Neural crest cell (in vitro differentiated cells): Measurements from ENCODE around the gene PPP2R5B. TPM values are rescaled to one million over a fixed set of nuclear protein-coding genes. Genes with fewer than 3 reads are reported as not detected.

Experiments
- DNase-seq: peaks from one replicate; pipeline ENCODE4 v3.0.0; 2021; ENCODE audit warnings: low read depth, mixed read lengths, low spot score
- H3K27ac Mint-ChIP-seq: one replicate; pipeline ENCODE4 v1.8.0; 2021; ENCODE audit warnings: mild to moderate bottlenecking, mixed read lengths; ENCODE audit not compliant: unreplicated experiment
- H3K27me3 Mint-ChIP-seq: 2 replicates; pipeline ENCODE4 v1.8.0; 2021; ENCODE audit warnings: low read depth, mild to moderate bottlenecking, mixed read lengths
- H3K36me3 Mint-ChIP-seq: 2 replicates; pipeline ENCODE4 v1.8.0; 2021; ENCODE audit warnings: low read depth, mild to moderate bottlenecking, mixed read lengths
- H3K4me1 Mint-ChIP-seq: 2 replicates; pipeline ENCODE4 v1.8.0; 2021; ENCODE audit warnings: mixed read lengths
- H3K4me3 Mint-ChIP-seq: one replicate; pipeline ENCODE4 v1.8.0; 2021; ENCODE audit warnings: mild to moderate bottlenecking, mixed read lengths
- H3K9me3 Mint-ChIP-seq: 2 replicates; pipeline ENCODE4 v1.8.0; 2021; ENCODE audit warnings: mixed read lengths
- CTCF ChIP-seq: fragments of 200-600 bp; sonication (generic); conservative IDR thresholded peaks from 2 replicates; pipeline ENCODE4 v1.5.0; 2021; ENCODE audit warnings: antibody characterized with exemption, mild to moderate bottlenecking
- total RNA-seq: library from RNA; stranded (reverse); gene quantifications from 2 replicates; pipeline ENCODE4 v1.2.1, GENCODE V29; 2021

The PPP2R5B gene
- total RNA-seq, 1 donor from 2014 or later: 16.5 TPM

GRCh38 chr11:64877390-64878222 is 46.9 kb upstream of the PPP2R5B start:
- no peaks in the 10 kb centered on the region for H3K27me3 Mint-ChIP-seq
- H3K27ac Mint-ChIP-seq: peak overlapping the region; percentile 78
- no peak for DNase-seq
- TF ChIP-seq CTCF: no peak
- H3K9me3 Mint-ChIP-seq: no peaks in the 10 kb centered on the region
- H3K36me3 Mint-ChIP-seq: no peaks in the 10 kb centered on the region
- H3K4me3 Mint-ChIP-seq: peak overlapping the region; percentile 98
- peaks cover 58% of the 10 kb centered on the region for H3K4me1 Mint-ChIP-seq

GRCh38 chr11:64878223-64878493 is 46.3 kb upstream of the PPP2R5B start:
- Mint-ChIP-seq H3K36me3 (no peaks in the 10 kb centered on the region), H3K4me1 (peaks cover 58% of the 10 kb centered on the region), H3K9me3 (no peaks in the 10 kb centered on the region), H3K27me3 (no peaks in the 10 kb centered on the region), H3K4me3 (peak overlapping the region; percentile 98), H3K27ac (peak overlapping the region; percentile 78)
- TF ChIP-seq CTCF: no peak
- no peak for DNase-seq

GRCh38 chr11:64878494-64879243 is 45.8 kb upstream of the PPP2R5B start, which contains the start of gene EHD1:
Gene EHD1 (minus strand): TSS chr11:64878621. CDS start chr11:64878464, 157 bp downstream.
- Mint-ChIP-seq H3K27me3 (no peaks in the 10 kb centered on the region), H3K4me3 (peak within 1 kb of the TSS; percentile 98), H3K36me3 (no peaks in the 10 kb centered on the region), H3K9me3 (no peaks in the 10 kb centered on the region), H3K27ac (peak within 1 kb of the TSS; percentile 99), H3K4me1 (peaks cover 58% of the 10 kb centered on the region)
- peak; percentile 99 for DNase-seq
- TF ChIP-seq CTCF: no peak

GRCh38 chr11:64879244-64879900 is 45.1 kb upstream of the PPP2R5B start:
- Mint-ChIP-seq H3K27me3 (no peaks in the 10 kb centered on the region), H3K27ac (peak overlapping the region; percentile 99), H3K4me1 (peaks cover 55% of the 10 kb centered on the region), H3K9me3 (no peaks in the 10 kb centered on the region), H3K4me3 (peak overlapping the region; percentile 98), H3K36me3 (no peaks in the 10 kb centered on the region)
- no peak for TF ChIP-seq CTCF
- DNase-seq: no peak

GRCh38 chr11:64880240-64881001 is 44.1 kb upstream of the PPP2R5B start:
- Mint-ChIP-seq H3K4me3 (peak overlapping the region; percentile 98), H3K27ac (peak overlapping the region; percentile 5), H3K27me3 (no peaks in the 10 kb centered on the region), H3K36me3 (no peaks in the 10 kb centered on the region), H3K4me1 (peaks cover 44% of the 10 kb centered on the region), H3K9me3 (no peaks in the 10 kb centered on the region)
- TF ChIP-seq CTCF: no peak
- no peak for DNase-seq
